Sigmoid colon (tissue), 4 donors: ENCODE results near the gene IFITM10.

Source experiments
- EP300 ChIP-seq, 4 donors: sonication (generic); formaldehyde crosslinking; IDR thresholded peaks; one replicate each; pipeline ENCODE4 v1.6.1; 2017; ENCODE audit warnings: antibody characterized with exemption in 4 of 4
- POLR2A ChIP-seq, 2 donors: fragments of 450-650 bp; IDR thresholded peaks; one replicate each; pipeline ENCODE4 v1.6.1; 2016; ENCODE audit warnings: antibody characterized with exemption in 2 of 2, mild to moderate bottlenecking in 2 of 2, moderate library complexity in 2 of 2
- POLR2AphosphoS5 ChIP-seq, 4 donors: sonication (generic); formaldehyde crosslinking; IDR thresholded peaks; one replicate each; pipeline ENCODE4 v1.6.1; 2017; ENCODE audit warnings: antibody characterized with exemption in 4 of 4
- TF ChIP-seq, protein P1 (sequence below), 4 experiments: fragments of 450-650 bp in 3 of 4; fragments of 200-600 bp in 1 of 4; IDR thresholded peaks; one replicate each; pipeline ENCODE4 v1.5.1; 2016 to 2019; ENCODE audit warnings: antibody characterized with exemption in 4 of 4, mild to moderate bottlenecking in 3 of 4, moderate library complexity in 2 of 4

DNA sequence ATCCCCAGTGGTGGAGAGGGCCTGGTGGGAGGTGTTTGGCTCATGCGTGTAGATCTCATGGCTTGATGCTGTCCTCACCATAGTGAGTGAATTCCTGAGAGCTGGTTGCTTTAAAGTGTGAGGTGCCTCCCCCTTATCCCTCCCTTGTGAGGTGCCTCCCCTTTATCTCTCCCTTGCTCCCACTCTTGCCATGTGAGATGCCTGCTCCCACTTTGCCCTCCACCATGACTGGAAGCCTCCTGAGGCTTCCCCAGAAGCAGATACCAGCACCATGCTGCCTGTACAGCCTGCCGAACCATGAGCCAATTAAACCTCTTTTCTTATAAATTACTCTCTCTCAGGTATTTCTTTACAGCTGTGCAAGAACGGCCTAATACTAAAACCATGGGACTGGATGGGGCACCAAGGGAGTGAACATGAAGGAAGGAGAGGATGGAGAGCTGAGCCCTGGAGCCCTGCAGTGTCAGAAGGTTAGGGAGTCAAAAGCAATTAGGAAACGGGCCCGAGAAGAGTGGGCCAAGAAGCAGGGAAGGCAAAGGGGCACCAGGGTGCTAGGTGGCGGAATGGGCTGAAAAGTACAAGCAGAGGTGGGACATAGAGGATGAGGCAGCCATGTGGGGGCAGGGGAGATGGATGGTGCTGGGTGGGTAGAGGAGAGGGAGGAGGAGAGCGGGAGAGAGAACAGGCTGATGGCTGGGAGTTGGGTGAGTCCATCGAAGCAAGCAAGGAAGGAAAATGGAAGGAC, 9.4 kb downstream of the IFITM10 start:
- no peak for TF ChIP-seq POLR2A (IDR thresholded peaks at IDR 0.05)
- TF ChIP-seq, protein P1, sequence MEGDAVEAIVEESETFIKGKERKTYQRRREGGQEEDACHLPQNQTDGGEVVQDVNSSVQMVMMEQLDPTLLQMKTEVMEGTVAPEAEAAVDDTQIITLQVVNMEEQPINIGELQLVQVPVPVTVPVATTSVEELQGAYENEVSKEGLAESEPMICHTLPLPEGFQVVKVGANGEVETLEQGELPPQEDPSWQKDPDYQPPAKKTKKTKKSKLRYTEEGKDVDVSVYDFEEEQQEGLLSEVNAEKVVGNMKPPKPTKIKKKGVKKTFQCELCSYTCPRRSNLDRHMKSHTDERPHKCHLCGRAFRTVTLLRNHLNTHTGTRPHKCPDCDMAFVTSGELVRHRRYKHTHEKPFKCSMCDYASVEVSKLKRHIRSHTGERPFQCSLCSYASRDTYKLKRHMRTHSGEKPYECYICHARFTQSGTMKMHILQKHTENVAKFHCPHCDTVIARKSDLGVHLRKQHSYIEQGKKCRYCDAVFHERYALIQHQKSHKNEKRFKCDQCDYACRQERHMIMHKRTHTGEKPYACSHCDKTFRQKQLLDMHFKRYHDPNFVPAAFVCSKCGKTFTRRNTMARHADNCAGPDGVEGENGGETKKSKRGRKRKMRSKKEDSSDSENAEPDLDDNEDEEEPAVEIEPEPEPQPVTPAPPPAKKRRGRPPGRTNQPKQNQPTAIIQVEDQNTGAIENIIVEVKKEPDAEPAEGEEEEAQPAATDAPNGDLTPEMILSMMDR (IDR thresholded peaks at IDR 0.05) = no peak
- TF ChIP-seq EP300 (IDR thresholded peaks at IDR 0.05) = no peak
- TF ChIP-seq POLR2AphosphoS5 (IDR thresholded peaks at IDR 0.05) = no peak
